Epithelial cell of proximal tubule (primary cell): ENCODE measurements around the gene FAM114A1. TPM values are rescaled to one million over a fixed set of nuclear protein-coding genes. Genes with fewer than 3 reads are reported as not detected.
A peak's percentile ranks its signal among the peaks of the same experiment; 100 is the strongest.

Source experiments
- DNase-seq: peaks from one replicate; pipeline ENCODE4 v3.0.0-alpha.2; 2011; ENCODE audit warnings: low read depth
- H3K4me3 ChIP-seq: 2 replicates; pipeline ENCODE4 v1.5.1; 2011; ENCODE audit warnings: low read depth, mild to moderate bottlenecking, low read length
- CTCF ChIP-seq: conservative IDR thresholded peaks from 2 replicates; pipeline ENCODE4 v1.5.1; 2012; ENCODE audit warnings: low read depth, mild to moderate bottlenecking, low read length
- total RNA-seq: library from RNA; depleted of rRNA; stranded (reverse); fragments of >200 nt; gene quantifications from 2 replicates; pipeline ENCODE4 v1.2.3, GENCODE V29; 2015

The FAM114A1 gene
- total RNA-seq, 1 donor from 2014 or later: 61.5 TPM

DNA sequence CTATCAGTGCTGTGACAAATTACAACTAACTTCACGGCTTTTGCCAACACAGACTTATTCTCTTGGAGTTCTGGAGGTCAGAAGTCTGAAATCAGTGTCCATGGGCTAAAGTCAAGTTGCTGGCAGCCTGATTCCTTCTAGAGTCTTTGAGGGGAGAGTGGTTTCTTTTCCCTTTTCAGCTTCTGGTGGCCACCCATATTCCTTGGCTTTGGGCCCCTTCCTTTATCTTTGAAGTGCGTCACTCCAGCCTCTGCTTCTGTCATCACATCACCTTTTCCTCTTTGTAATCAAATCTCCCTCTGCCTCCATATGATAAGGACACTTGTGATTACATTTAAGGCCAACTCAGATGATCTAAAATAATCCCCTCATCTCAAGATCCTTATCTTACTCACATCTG is 9.0 kb downstream of the FAM114A1 start:
- TF ChIP-seq CTCF: no peak
- DNase-seq: no peak
- no peak overlapping the region for H3K4me3 ChIP-seq

DNA sequence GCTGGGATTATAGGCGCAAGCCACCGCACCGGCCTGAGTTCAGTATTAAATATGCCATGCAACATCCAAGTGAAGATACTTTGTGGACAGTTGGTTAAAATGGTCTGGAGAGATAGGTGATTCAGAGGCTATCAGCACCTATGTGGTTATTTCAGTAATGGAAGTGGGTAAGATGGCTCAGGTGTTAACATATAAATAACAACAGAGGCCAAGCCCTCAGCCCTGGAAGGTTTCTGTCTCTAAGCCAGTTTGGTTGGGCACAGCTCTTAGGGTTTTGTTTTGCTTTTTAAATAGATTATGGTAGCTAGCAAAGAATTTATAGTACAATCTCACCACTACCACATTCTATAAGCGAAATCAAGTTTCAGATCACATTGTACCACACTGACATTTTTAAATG is 16.6 kb downstream of the FAM114A1 start:
- no peak for DNase-seq
- H3K4me3 ChIP-seq: no peak overlapping the region
- no peak for TF ChIP-seq CTCF

- no peak overlapping the region for H3K4me3 ChIP-seq
- no peak for TF ChIP-seq CTCF
- DNase-seq: no peak
Observed at GRCh38 chr4:38889143-38889542, 21.5 kb downstream of the FAM114A1 start.

DNA sequence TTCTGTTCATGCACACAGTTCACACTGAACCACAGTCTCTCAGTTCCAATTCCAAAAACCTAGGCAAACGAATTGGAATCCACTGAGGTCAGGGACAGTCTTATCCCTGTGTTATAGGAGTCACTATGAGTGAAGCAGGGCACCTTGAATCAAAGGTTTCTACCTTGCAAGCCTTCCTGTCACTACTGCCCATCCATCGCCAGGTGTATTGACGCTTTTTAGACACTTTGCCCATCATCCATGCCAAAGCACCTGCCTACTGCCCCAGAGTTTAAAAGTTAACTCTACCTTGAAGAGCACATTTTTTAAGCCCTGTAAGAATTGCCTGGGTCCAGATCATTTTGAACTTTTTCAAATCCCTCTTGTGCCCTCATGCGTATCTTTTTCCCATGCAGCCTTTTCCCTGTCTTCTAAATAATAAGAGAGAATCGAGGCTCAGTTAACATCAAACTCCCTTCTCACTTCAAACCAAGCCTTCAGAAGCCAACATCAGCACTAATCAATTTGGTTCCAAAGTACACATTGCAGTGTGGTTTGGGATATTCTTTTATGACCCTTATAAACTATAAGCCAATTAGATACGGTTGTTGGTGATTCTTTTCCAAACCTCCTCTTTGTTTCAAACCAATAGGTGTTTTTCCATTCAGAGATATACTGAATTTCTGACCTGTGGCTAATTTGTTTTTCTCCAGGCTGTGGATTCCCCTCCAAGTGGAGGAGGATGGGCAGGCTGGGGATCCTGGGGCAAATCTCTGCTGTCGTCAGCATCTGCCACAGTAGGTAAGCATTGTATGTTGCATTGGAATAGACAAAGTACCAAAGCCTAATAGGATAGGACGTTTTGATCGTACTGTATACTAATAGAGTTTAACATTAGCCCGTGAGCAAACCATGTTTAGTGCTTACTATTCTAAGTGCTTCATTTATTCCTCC is 23.7 kb downstream of the FAM114A1 start:
- DNase-seq: no peak
- no peak overlapping the region for H3K4me3 ChIP-seq
- no peak for TF ChIP-seq CTCF

DNA sequence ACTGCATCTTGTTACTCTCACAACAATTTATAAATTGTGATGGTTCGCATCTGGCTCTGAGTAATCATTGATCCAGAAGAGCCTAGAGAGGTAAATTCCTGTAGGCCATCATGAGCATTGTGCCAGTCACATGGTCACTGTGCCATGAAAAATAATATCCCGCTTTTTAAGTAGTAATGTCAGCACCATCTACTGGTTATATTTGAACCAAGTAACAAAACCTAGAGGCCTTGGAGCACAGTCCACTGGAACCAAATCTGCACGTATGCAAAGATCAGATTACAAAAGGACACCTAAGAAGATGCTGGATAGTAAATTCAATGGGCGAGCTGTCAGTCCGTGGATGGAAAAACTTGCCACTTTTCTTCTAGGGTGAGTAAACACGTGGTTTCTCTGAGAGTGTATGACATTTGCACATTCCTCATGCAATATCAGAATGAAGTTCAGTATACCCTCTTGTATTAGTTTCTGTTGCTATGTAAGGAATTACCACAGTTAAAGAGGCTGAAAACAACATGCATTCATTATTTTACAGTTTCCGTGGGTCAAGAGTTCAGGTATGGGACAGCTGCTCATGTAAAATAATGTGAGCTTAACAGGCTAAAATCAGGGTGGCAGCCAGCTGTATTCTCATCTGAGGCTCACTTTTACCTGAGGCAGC is 26.8 kb downstream of the FAM114A1 start:
- TF ChIP-seq CTCF: peak; percentile 17
- no peak overlapping the region for H3K4me3 ChIP-seq
- no peak for DNase-seq

GRCh38 chr4:38896940-38897339 is 29.3 kb downstream of the FAM114A1 start:
- TF ChIP-seq CTCF: no peak
- no peak for DNase-seq
- no peak overlapping the region for H3K4me3 ChIP-seq

GRCh38 chr4:38898245-38898644 is 30.6 kb downstream of the FAM114A1 start:
- no peak overlapping the region for H3K4me3 ChIP-seq
- no peak for DNase-seq
- TF ChIP-seq CTCF: no peak
